ENCODE data around the gene DTHD1. TPM values are rescaled to one million over a fixed set of nuclear protein-coding genes. Genes with fewer than 3 reads are reported as not detected.

Gene DTHD1
- total RNA-seq, 3 donors from 2014 or later (not counting 1 experiment from before 2014, with no cell fraction given): 67.0 to 95.4 (median 81.5) TPM

- no peak for TF ChIP-seq CTCF (IDR thresholded peaks at IDR 0.05)
- Mint-ChIP-seq H3K4me1 (no peaks in the 10 kb centered on the region), H3K27me3 (ENCODE audit: low read depth in 2 of 2) (peaks cover 0 to 4% of the 10 kb centered on the region in 2 donors), H3K4me3 (no peak overlapping the region), H3K36me3 (no peaks in the 10 kb centered on the region), H3K27ac (no peak overlapping the region), H3K9me3 (no peaks in the 10 kb centered on the region)
- H3K4me3 ChIP-seq (ENCODE audit: low read length): no peak overlapping the region
- intact Hi-C loops (cut with micrococcal nuclease): no loop called here
- no peaks in the 10 kb centered on the region for H3K9me3 ChIP-seq (ENCODE audit: control insufficient read depth, insufficient read depth, low read length)
- no peak for DNase-seq
- 100% methylated on average over 2 of the region's 2 CpGs for WGBS (ENCODE audit: insufficient coverage)
- no peaks in the 10 kb centered on the region for H3K4me1 ChIP-seq (ENCODE audit: control insufficient read depth, insufficient read depth, low read length)
- H3K36me3 ChIP-seq (ENCODE audit: control insufficient read depth, insufficient read depth, low read length): no peaks in the 10 kb centered on the region
- no peak overlapping the region for H3K27ac ChIP-seq (ENCODE audit: low read length)
- no peaks in the 10 kb centered on the region for H3K27me3 ChIP-seq (ENCODE audit: control insufficient read depth, insufficient read depth, low read length)
- ATAC-seq: no peak
Measured at GRCh38 chr4:36363024-36363423, 81.6 kb downstream of the DTHD1 start.

- Mint-ChIP-seq H3K36me3 (peaks cover 21% of the 10 kb centered on the region), H3K9me3 (peaks cover 0 to 16% of the 10 kb centered on the region in 2 donors), H3K27ac (no peak overlapping the region), H3K4me1 (no peaks in the 10 kb centered on the region), H3K27me3 (ENCODE audit: low read depth in 2 of 2) (peaks cover 14 to 26% of the 10 kb centered on the region in 2 donors), H3K4me3 (no peak overlapping the region)
- WGBS (ENCODE audit: insufficient coverage): 96% methylated on average over 40 of the region's 40 CpGs
- TF ChIP-seq CTCF (IDR thresholded peaks at IDR 0.05): no peak
- DNase-seq (no peak), ATAC-seq (no peak)
- Histone ChIP-seq H3K9me3 (ENCODE audit: control insufficient read depth, insufficient read depth, low read length) (peaks cover 10% of the 10 kb centered on the region), H3K27me3 (ENCODE audit: control insufficient read depth, insufficient read depth, low read length) (peaks cover 2% of the 10 kb centered on the region), H3K4me3 (ENCODE audit: low read length) (no peak overlapping the region), H3K4me1 (ENCODE audit: control insufficient read depth, insufficient read depth, low read length) (no peaks in the 10 kb centered on the region), H3K36me3 (ENCODE audit: control insufficient read depth, insufficient read depth, low read length) (no peaks in the 10 kb centered on the region), H3K27ac (ENCODE audit: low read length) (no peak overlapping the region)
- intact Hi-C loops (cut with micrococcal nuclease): no loop called here
Measured at GRCh38 chr4:36374836-36375511, 93.6 kb downstream of the DTHD1 start.

GRCh38 chr4:36385951-36386571, 104.6 kb downstream of the DTHD1 start:
- Histone ChIP-seq H3K4me1 (ENCODE audit: control insufficient read depth, insufficient read depth, low read length) (peaks cover 10% of the 10 kb centered on the region), H3K4me3 (ENCODE audit: low read length) (no peak overlapping the region), H3K27ac (ENCODE audit: low read length) (peak overlapping the region; percentile 24), H3K36me3 (ENCODE audit: control insufficient read depth, insufficient read depth, low read length) (no peaks in the 10 kb centered on the region), H3K27me3 (ENCODE audit: control insufficient read depth, insufficient read depth, low read length) (peaks cover 33% of the 10 kb centered on the region), H3K9me3 (ENCODE audit: control insufficient read depth, insufficient read depth, low read length) (no peaks in the 10 kb centered on the region)
- H3K27ac Mint-ChIP-seq: peak overlapping the region; percentile 47 to 73
- H3K4me3 Mint-ChIP-seq: peak overlapping the region; percentile 38
- peak; percentile 88 to 96 (median 91) for ATAC-seq
- peaks cover under 1% of the 10 kb centered on the region for H3K36me3 Mint-ChIP-seq
- peaks cover 42 to 58% of the 10 kb centered on the region in 2 donors for H3K27me3 Mint-ChIP-seq (ENCODE audit: low read depth in 2 of 2)
- no peak for TF ChIP-seq CTCF (IDR thresholded peaks at IDR 0.05)
- no peaks in the 10 kb centered on the region for H3K9me3 Mint-ChIP-seq
- H3K4me1 Mint-ChIP-seq: peaks cover 18 to 19% of the 10 kb centered on the region in 2 donors
- intact Hi-C loops (cut with micrococcal nuclease): loop anchor here (2.0 to 5.0 kb wide), 4 partner anchors 63 to 193 kb away; partner anchors contain the start of gene ARAP2
- WGBS (ENCODE audit: insufficient coverage): 6% methylated on average over 5 of the region's 5 CpGs
- DNase-seq: peak; percentile 43 to 85
